ENCODE results near the gene RBMS2. TPM values are rescaled to one million over a fixed set of nuclear protein-coding genes. Genes with fewer than 3 reads are reported as not detected.

Gene RBMS2
- polyA plus RNA-seq, 2 of the 4 experiments (the other 2 are of a cell fraction): 13.3 to 46.4 TPM

GRCh38 chr12:56546680-56547079 lies 25.1 kb downstream of the RBMS2 start:
- WGBS (ENCODE audit: missing lambda C conversion rate): 96% methylated on average over 5 of the region's 5 CpGs
- POLR2A ChIA-PET: no interaction called here

GRCh38 chr12:56551070-56551469 lies 29.4 kb downstream of the RBMS2 start:
- H3K9me3 ChIP-seq: no peaks in the 10 kb centered on the region
- no peak for TF ChIP-seq KDM5A (IDR thresholded peaks at IDR 0.05)
- TF ChIP-seq MAFK (IDR thresholded peaks at IDR 0.05; ENCODE audit: partially characterized antibody): no peak
- TF ChIP-seq BHLHE40 (IDR thresholded peaks at IDR 0.05; ENCODE audit: low read depth, low read length): no peak
- TF ChIP-seq FOSL2 (IDR thresholded peaks at IDR 0.05): no peak
- no peak for TF ChIP-seq FOSL2 (CRISPR knock-in tag; IDR thresholded peaks at IDR 0.05)
- no peak for TF ChIP-seq PHF8 (IDR thresholded peaks at IDR 0.05; ENCODE audit: borderline replicate concordance, low read depth)
- no peak for TF ChIP-seq MAZ (IDR thresholded peaks at IDR 0.05; ENCODE audit: borderline replicate concordance, low read depth, low read length)
- TF ChIP-seq CHD4 (IDR thresholded peaks at IDR 0.05; ENCODE audit: borderline replicate concordance): no peak
- TF ChIP-seq NFE2L2 (conservative IDR thresholded peaks at IDR 0.05; ENCODE audit: low read length): no peak
- no peak for TF ChIP-seq ZSCAN20 (CRISPR knock-in tag; IDR thresholded peaks at IDR 0.05)
- no peak for TF ChIP-seq SMC3 (IDR thresholded peaks at IDR 0.05)
- TF ChIP-seq BCL3 (IDR thresholded peaks at IDR 0.05): no peak
- no peak for TF ChIP-seq CBX2 (IDR thresholded peaks at IDR 0.05; ENCODE audit: borderline replicate concordance, low read depth)
- TF ChIP-seq HEYL (CRISPR knock-in tag; IDR thresholded peaks at IDR 0.05): no peak
- ChIA-PET POLR2A (no interaction called here), CTCF (interaction anchor here (0.9 kb wide), 1 partner anchor 50 kb away, joined by 3 read pairs; no protein-coding TSS in a partner anchor)
- no peak overlapping the region for H3K27ac ChIP-seq
- DNase-seq (ENCODE audit: low read depth in 1 of 2, low spot score in 1 of 2) (no peak), FAIRE-seq (no peak), ATAC-seq (no peak)
- 91% methylated on average over 5 of the region's 5 CpGs for WGBS (ENCODE audit: missing lambda C conversion rate)
- H3K4me1 ChIP-seq: peaks cover 6% of the 10 kb centered on the region; the same call in 2 of the 3 replicates
- H3K4me2 ChIP-seq: no peak overlapping the region
- no peak overlapping the region for H3K4me3 ChIP-seq

More at GRCh38 chr12:56546680-56547079, 25.1 kb downstream of the RBMS2 start:
- Histone ChIP-seq H3K4me3 (no peak overlapping the region), H3K9me3 (no peaks in the 10 kb centered on the region), H3K27ac (no peak overlapping the region), H3K4me2 (no peak overlapping the region), H3K4me1 (no peaks in the 10 kb centered on the region)
- DNase-seq (ENCODE audit: low read depth in 1 of 2, low spot score in 1 of 2) (no peak), FAIRE-seq (no peak), ATAC-seq (no peak)
- no peak for TF ChIP-seq ATOH8 (CRISPR knock-in tag; IDR thresholded peaks at IDR 0.05; ENCODE audit: low read depth)
- TF ChIP-seq MAZ (IDR thresholded peaks at IDR 0.05; ENCODE audit: borderline replicate concordance, low read depth, low read length): no peak
- no peak for TF ChIP-seq MYC (IDR thresholded peaks at IDR 0.05; ENCODE audit: borderline replicate concordance, low read length)
- no peak for TF ChIP-seq E2F6 (IDR thresholded peaks at IDR 0.05; ENCODE audit: borderline replicate concordance, low read depth)
- no peak for TF ChIP-seq ESRRA (IDR thresholded peaks at IDR 0.05; ENCODE audit: borderline replicate concordance, low read length)
- no peak for TF ChIP-seq CHD2 (IDR thresholded peaks at IDR 0.05; ENCODE audit: low read length, partially characterized antibody)
- no peak for TF ChIP-seq JUN (IDR thresholded peaks at IDR 0.05)
- no peak for TF ChIP-seq HES2 (IDR thresholded peaks at IDR 0.05)
- no peak for TF ChIP-seq USF2 (IDR thresholded peaks at IDR 0.05)
- TF ChIP-seq ZFP36 (IDR thresholded peaks at IDR 0.05; ENCODE audit: borderline replicate concordance, partially characterized antibody): no peak
- TF ChIP-seq NPAS2 (CRISPR knock-in tag; IDR thresholded peaks at IDR 0.05; ENCODE audit: borderline replicate concordance): no peak
- CTCF ChIA-PET: no interaction called here

Data from A549 (cell line).